GM18907 (cell line): Measurements from ENCODE around the gene BMPR2.
A peak's percentile ranks its signal among the peaks of the same experiment; 100 is the strongest.
"Not testable (repeated sequence)": the region's sequence is repeated elsewhere in the genome, so short reads cannot be mapped to it uniquely, and the experiment has no call there.

Experiments used
- ATAC-seq: cut with Tn5 transposase; IDR thresholded peaks from one replicate; pipeline ENCODE4 v1.9.1; 2021; ENCODE audit warnings: mild to moderate bottlenecking, moderate library complexity; ENCODE audit not compliant: unreplicated experiment

Gene BMPR2

DNA sequence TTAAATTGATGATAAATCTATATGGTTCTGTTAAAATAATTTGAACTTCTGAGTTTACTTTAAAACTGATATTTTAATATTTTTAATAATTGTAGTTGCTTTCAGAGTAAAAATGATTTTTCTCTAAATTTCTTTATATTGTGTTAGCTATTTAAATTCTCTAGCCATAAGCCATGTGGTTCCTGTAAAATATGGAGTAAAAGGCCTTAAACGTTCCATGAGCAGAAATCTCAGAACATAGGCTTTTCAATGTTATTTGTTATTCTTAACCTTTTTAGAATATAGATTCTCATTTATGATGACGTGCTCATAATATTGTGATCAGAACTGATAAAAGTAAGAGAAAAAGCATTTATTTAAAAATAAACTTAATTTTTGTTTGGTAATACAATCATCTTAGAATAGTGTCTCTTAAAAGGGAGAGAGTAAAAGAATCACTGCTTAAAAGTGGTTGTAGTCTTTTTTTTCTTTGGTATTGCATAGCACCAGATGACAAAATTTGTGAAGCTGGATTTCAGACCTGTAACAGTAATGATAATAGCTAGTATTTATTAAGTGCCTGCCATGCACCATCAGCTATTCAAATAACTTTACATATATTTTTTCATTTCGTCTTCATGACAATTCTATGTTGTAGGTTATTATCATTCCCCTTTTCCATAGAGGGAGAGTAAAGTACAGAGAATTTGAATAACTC lies 2.7 kb downstream of the BMPR2 start:
- no peak for ATAC-seq

GRCh38 chr2:202382684-202383083 lies 6.6 kb downstream of the BMPR2 start:
- no peak for ATAC-seq

DNA sequence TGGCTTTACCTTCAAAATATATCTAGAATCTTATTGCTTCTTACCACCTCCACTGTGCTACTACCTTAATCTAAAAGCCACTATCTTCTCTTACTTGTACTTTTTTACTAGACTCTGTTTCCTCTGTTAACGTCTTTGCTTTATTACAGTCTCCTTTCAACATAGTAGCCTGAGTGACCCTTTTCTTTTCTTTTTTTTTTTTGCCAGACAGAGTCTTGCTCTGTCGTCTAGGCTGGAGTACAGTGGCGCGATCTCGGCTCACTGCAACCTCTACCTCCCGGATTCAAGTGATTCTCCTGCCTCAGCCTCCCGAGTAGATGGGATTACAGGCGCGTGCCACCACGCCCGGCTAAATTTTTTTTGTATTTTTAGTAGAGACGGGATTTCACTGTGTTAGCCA lies 10.4 kb downstream of the BMPR2 start:
- ATAC-seq = not testable (repeated sequence)

- no peak for ATAC-seq
These were observed 11.6 kb downstream of the BMPR2 start for GRCh38 chr2:202387608-202388342.

DNA sequence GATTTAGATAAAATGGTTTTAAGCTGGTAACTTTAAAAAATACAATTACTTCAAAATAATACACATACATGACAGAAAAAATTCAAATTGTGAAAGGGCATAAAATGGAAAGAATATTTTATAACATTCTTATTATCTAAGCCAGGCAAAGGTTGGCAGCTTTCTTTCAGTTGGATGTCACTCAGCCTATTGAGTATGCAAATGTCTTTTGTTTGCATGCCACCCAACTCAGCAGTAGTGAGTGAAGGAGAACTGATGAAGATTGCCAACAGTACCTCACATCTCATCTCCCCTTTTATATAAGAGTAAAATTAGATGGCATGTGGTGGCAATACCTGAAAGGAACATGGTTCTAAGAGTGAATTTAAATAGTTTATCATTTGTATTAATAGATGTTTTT lies 24.8 kb downstream of the BMPR2 start:
- peak; percentile 61 for ATAC-seq

- no peak for ATAC-seq
These were observed 29.7 kb downstream of the BMPR2 start for GRCh38 chr2:202405798-202406197.

DNA sequence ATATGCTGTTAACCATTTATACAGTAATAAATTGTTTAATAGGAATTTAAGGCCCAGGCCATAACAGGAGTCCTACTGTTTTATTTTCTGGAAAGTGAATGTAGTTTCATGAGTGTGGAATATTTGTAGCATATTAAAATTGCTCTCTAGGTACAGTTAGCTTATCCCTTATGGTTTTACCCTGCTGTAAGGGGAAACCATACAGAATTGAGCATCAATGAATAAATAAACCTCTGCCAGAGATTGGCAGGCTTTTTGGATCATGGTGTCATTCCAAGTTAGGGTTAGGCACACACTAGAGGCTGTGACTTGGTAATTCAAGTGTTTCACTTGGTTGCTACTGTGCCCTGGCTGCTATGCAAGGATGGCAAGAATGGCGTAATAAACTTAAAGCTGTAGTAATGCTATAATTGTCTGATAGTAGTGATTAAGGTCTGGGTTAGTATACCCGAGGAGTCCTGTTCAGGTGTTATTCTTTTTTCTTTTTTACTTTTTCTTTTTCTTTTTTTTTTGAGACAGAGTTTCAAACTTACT lies 30.4 kb downstream of the BMPR2 start:
- ATAC-seq = no peak

DNA sequence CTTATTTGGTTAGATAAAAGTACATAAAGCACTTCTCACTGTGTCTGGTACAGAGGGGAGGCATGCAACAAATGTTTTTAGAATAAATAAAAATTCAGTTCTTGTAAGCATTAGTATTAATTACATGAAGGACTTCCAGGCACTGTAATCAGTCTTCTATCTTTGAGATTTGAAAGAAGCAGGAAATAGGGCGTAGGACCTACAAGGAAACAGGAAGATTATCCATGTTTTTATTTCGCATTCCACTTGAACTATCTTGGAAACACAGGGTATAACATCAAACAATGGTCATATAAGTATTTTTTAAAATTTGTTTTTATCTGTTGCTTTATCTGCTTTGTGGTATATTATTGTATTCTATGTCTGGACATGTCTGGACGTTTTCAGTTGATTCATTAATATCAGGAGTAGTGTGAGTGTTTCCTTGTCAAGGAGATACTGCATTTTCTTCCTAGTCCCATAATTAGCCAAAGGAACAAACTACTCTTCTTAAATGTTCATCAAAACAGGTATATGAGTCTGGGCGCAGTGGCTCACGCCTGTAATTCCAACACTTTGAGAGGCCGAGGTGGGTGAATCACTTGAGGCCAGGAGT lies 32.5 kb downstream of the BMPR2 start:
- no peak for ATAC-seq

- ATAC-seq = no peak
These were observed 34.0 kb downstream of the BMPR2 start for GRCh38 chr2:202410092-202410491.

- ATAC-seq = no peak
These were observed 35.0 kb downstream of the BMPR2 start for GRCh38 chr2:202411097-202411496.

DNA sequence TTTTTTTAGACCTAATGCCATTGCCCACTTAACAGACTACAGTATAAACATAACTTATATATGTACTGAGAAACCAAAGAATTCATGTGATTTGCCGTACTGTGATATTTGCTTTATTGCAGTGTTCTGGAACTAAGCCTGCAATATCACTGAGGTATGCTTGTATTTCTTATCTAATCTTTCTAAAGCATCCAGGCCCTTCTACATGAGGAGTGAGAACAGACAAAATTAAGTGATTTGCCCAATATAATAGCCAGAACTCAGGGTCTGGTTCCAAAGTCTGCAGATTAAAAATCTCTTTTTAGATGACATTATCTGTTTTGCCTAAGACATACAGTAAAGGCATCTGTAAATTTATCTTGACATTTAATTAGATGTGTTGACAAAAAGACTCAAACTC lies 41.9 kb downstream of the BMPR2 start:
- no peak for ATAC-seq

GRCh38 chr2:202418511-202418910 lies 42.4 kb downstream of the BMPR2 start:
- ATAC-seq = no peak

GRCh38 chr2:202423139-202423538 lies 47.0 kb downstream of the BMPR2 start:
- ATAC-seq = no peak

DNA sequence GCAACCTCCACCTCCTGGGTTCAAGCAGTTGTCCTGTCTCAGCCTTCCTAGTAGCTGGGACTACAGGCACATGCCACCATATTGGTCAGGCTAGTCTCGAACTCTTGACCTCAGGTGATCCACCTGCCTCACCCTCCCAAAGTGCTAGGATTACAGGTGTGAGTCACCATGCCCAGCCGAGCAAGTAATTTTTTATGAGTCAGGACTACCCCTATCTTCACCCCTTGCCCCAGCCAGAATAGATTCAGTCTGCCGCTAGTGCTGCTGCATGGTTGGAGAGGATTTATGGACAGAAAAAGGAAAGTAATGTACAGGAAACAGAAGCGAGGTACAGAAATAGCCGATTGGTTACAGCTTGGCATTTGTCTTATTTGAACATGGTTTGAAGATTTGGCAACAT lies 48.9 kb downstream of the BMPR2 start:
- no peak for ATAC-seq

DNA sequence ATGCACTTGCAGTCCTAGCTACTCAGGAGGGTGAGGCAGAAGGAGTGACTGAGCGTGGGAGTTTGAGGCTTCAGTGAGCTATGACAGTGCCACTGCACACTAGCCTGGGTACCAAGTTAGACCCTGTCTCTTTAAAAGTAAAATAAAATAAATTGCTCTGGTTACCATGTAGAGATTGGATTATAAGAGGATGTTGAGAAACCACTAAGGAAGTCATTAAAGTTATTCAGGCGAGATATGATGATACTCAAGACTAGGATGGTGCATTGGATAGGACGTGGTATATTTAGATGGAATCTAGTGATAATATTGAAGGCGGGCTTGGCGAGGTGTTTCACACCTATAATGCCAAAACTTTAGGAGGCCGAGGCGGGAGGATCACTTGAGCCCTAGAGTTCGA lies 50.6 kb downstream of the BMPR2 start:
- no peak for ATAC-seq

GRCh38 chr2:202429164-202429980 lies 53.2 kb downstream of the BMPR2 start:
- ATAC-seq = no peak

DNA sequence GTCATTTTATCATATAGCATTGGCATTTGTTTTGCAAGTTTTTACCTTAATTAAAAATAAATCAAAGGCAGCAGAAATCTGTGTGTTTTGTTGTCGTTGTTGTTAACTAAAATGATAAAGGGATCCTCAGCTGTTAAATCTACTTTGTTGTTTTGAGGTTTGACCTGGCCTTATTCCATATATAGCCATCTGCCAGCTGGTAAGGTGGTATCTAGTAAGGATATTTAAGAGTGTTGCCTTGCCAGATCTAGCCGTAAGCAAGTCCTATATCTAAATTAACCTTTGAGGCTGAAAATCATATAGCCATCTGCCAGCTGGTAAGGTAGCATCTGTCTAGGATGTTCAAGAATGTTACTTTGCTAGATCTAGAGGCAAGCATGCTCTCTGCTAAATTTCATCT lies 56.6 kb downstream of the BMPR2 start:
- ATAC-seq = no peak

DNA sequence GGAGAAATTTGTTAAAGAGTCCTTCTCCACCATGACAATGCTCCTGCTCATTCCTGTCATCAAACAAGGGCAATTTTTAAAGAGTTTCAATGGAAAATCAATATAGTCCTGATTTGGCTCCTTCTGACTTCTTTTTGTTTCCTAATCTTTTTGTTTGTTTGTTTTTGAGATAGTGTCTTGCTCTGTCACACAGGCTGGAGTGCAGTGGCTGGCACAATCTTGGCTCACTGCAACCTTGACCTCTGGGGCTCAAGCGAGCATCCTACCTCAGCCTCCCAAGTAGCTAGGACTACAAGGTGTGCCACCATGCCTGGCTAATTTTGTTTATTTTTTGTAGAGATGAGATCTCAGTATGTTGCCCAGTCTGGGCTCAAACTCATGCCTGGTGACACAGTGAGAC lies 58.3 kb downstream of the BMPR2 start:
- ATAC-seq = no peak

DNA sequence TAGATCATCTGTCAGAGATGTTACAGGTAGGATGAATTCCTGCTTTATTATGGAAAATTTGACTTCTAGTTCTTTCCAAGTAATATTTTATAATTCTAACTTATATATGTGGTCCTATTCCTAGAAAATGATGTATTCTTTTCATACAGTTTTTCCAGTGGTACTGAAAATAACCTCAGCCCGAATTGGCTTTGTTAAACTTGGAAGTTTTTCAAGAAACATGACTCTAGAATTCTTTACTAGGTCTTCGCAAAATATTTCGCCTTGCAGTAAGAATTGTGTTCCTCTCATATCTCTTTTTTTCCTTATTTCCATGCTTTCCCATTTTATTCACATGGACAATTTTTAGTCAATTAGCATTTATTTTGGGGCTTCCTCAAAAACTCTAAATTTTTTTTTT lies 60.5 kb downstream of the BMPR2 start:
- no peak for ATAC-seq

- ATAC-seq = not testable (repeated sequence)
These were observed 64.0 kb downstream of the BMPR2 start for GRCh38 chr2:202440117-202440516.

DNA sequence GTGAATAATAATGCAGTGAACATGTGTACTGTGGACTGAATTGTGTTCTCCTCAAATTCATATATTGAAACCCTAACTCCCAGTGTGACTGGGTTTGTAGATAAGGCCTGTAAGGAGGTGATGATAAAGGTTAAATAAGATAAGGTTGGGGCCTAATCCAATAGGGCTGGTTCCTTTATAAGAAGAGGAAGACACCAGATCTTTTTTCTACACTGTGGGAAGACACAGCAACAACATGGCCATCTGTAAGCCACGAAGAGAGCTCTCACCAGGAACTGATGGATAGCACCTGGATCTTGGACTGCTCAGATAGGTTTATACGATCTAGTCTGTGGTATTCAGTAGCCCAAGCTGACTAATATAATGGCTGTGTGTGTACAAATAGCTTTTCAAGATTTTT lies 66.8 kb downstream of the BMPR2 start:
- no peak for ATAC-seq
